GM23248 (cell line): Measurements from ENCODE around the gene TMEM207. TPM values are rescaled to one million over a fixed set of nuclear protein-coding genes. Genes with fewer than 3 reads are reported as not detected.

Experiments used
- DNase-seq: peaks from one replicate; pipeline ENCODE4 v3.0.0-alpha.2; 2015
- H2AFZ ChIP-seq: fragments of 200-600 bp; sonication (generic); 2 replicates; pipeline ENCODE4 v1.6.1; 2016; ENCODE audit warnings: antibody characterized with exemption
- H3F3A ChIP-seq: fragments of 200-600 bp; sonication (generic); 2 replicates; pipeline ENCODE4 v1.6.1; 2016; ENCODE audit warnings: mild to moderate bottlenecking, antibody characterized with exemption, mixed run types; ENCODE audit not compliant: insufficient read depth
- H3K27ac ChIP-seq: fragments of 200-600 bp; sonication (generic); 2 replicates; pipeline ENCODE4 v1.5.1; 2016; ENCODE audit warnings: mild to moderate bottlenecking
- H3K27me3 ChIP-seq: fragments of 200-600 bp; sonication (generic); replicated peaks from 2 replicates; pipeline ENCODE4 v1.6.1; 2016; ENCODE audit warnings: mild to moderate bottlenecking; ENCODE audit not compliant: insufficient read depth
- H3K36me3 ChIP-seq: fragments of 200-600 bp; sonication (generic); 2 replicates; pipeline ENCODE4 v1.6.1; 2016; ENCODE audit warnings: low read depth, mild to moderate bottlenecking
- H3K4me1 ChIP-seq: fragments of 200-600 bp; sonication (generic); 2 replicates; pipeline ENCODE4 v1.6.1; 2016; ENCODE audit warnings: mild to moderate bottlenecking; ENCODE audit not compliant: insufficient read depth
- H3K4me2 ChIP-seq: fragments of 200-600 bp; sonication (generic); one replicate; pipeline ENCODE4 v1.6.1; 2016; ENCODE audit warnings: mild to moderate bottlenecking; ENCODE audit not compliant: unreplicated experiment
- H3K4me3 ChIP-seq: fragments of 200-600 bp; sonication (generic); 2 replicates; pipeline ENCODE4 v1.5.1; 2016; ENCODE audit warnings: mild to moderate bottlenecking
- H3K79me2 ChIP-seq: fragments of 200-600 bp; sonication (generic); 2 replicates; pipeline ENCODE4 v1.6.1; 2016; ENCODE audit warnings: mild to moderate bottlenecking; ENCODE audit not compliant: insufficient read depth
- H3K9ac ChIP-seq: fragments of 200-600 bp; sonication (generic); 2 replicates; pipeline ENCODE4 v1.6.1; 2016; ENCODE audit warnings: mild to moderate bottlenecking
- H3K9me2 ChIP-seq: fragments of 200-600 bp; sonication (generic); 2 replicates; pipeline ENCODE4 v1.6.1; 2016; ENCODE audit warnings: mixed run types, mild to moderate bottlenecking, moderate library complexity; ENCODE audit not compliant: insufficient read depth
- H3K9me3 ChIP-seq: fragments of 200-600 bp; sonication (generic); one replicate; pipeline ENCODE4 v1.6.1; 2017; ENCODE audit warnings: low read depth
- H4K20me1 ChIP-seq: fragments of 200-600 bp; sonication (generic); 2 replicates; pipeline ENCODE4 v1.6.0; 2016; ENCODE audit not compliant: insufficient read depth
- EZH2 ChIP-seq: fragments of 200-600 bp; sonication (generic); IDR thresholded peaks from 2 replicates; pipeline ENCODE4 v1.6.1; 2018; ENCODE audit warnings: antibody characterized with exemption, mild to moderate bottlenecking; ENCODE audit not compliant: insufficient read depth, poor library complexity, severe bottlenecking
- EZH2phosphoT487 ChIP-seq: fragments of 200-600 bp; sonication (generic); IDR thresholded peaks from 2 replicates; pipeline ENCODE4 v1.6.1; 2018; ENCODE audit warnings: antibody characterized with exemption, moderate library complexity, mild to moderate bottlenecking, low read depth; ENCODE audit not compliant: insufficient read depth
- WGBS, 2 experiments: methylation state at CpG; one replicate each; pipeline ENCODE4 v1.1.6; 2015 to 2017; ENCODE audit warnings: low lambda C conversion rate in 2 of 2, low coverage in 1 of 2; ENCODE audit errors: missing lambda C conversion rate in 2 of 2; 5-methylcytosine and 5-hydroxymethylcytosine counted together
- in situ Hi-C: fragments of 300-500 bp; cut with MboI; formaldehyde crosslinking; loops from 2 replicates; pipeline ENCODE4 v1.15.0; 2020
- polyA plus RNA-seq: library from polyadenylated mRNA; unstranded; fragments of >200 nt; fragmentation: Nextera tagmentation; extraction: Ambion mirVana; gene quantifications from 2 replicates; pipeline ENCODE4 v1.2.1, GENCODE V29; 2016
- total RNA-seq: library from RNA; depleted of rRNA; stranded (reverse); fragments of >200 nt; shearing (Covaris generic); gene quantifications from 2 replicates; pipeline ENCODE4 v1.2.3, GENCODE V29; 2014

Gene TMEM207
- total and polyA plus RNA-seq, 2 experiments from 2014 or later = not detected

- Histone ChIP-seq H3K27ac (no peak overlapping the region), H3K4me1 (no peaks in the 10 kb centered on the region), H3K27me3 (no peaks in the 10 kb centered on the region)
These were observed 18.2 kb upstream of the TMEM207 start for GRCh38 chr3:190467922-190468321.

GRCh38 chr3:190458040-190458439 lies 8.3 kb upstream of the TMEM207 start:
- H3K36me3 ChIP-seq = no peaks in the 10 kb centered on the region
- no peaks in the 10 kb centered on the region for H3K9me3 ChIP-seq
- H3K9ac ChIP-seq = no peak overlapping the region
- DNase-seq = peak; percentile 12
- peak overlapping the region; percentile 52 for H2AFZ ChIP-seq
- no peaks in the 10 kb centered on the region for H3K27me3 ChIP-seq
- H3K4me3 ChIP-seq = no peak overlapping the region
- no peaks in the 10 kb centered on the region for H3K79me2 ChIP-seq
- no peak overlapping the region for H3K27ac ChIP-seq
- no peaks in the 10 kb centered on the region for H3K4me1 ChIP-seq
- WGBS, 2 experiments = 8 to 16% methylated on average over 2 of the region's 2 CpGs
- no peak for TF ChIP-seq EZH2
- TF ChIP-seq EZH2phosphoT487 = no peak
- H3K9me2 ChIP-seq = no peaks in the 10 kb centered on the region
- no peaks in the 10 kb centered on the region for H3F3A ChIP-seq
- in situ Hi-C loops = no loop called here
- no peaks in the 10 kb centered on the region for H4K20me1 ChIP-seq
- no peak overlapping the region for H3K4me2 ChIP-seq

More at GRCh38 chr3:190467922-190468321, 18.2 kb upstream of the TMEM207 start:
- in situ Hi-C loops = no loop called here
- no peaks in the 10 kb centered on the region for H3F3A ChIP-seq
- H3K9me2 ChIP-seq = no peaks in the 10 kb centered on the region
- H3K4me3 ChIP-seq = no peak overlapping the region
- no peaks in the 10 kb centered on the region for H4K20me1 ChIP-seq
- no peak overlapping the region for H3K4me2 ChIP-seq
- no peak overlapping the region for H3K9ac ChIP-seq
- DNase-seq = no peak
- H3K79me2 ChIP-seq = no peaks in the 10 kb centered on the region
- H3K9me3 ChIP-seq = no peaks in the 10 kb centered on the region
- no peak overlapping the region for H2AFZ ChIP-seq
- H3K36me3 ChIP-seq = no peaks in the 10 kb centered on the region
- TF ChIP-seq EZH2 (no peak), EZH2phosphoT487 (no peak)

- Histone ChIP-seq H3F3A (no peaks in the 10 kb centered on the region), H3K4me3 (no peak overlapping the region), H4K20me1 (no peaks in the 10 kb centered on the region), H3K9me2 (no peaks in the 10 kb centered on the region), H3K79me2 (no peaks in the 10 kb centered on the region), H3K9ac (no peak overlapping the region), H3K36me3 (no peaks in the 10 kb centered on the region), H3K4me1 (no peaks in the 10 kb centered on the region), H3K27ac (no peak overlapping the region), H3K4me2 (no peak overlapping the region), H3K9me3 (no peaks in the 10 kb centered on the region), H3K27me3 (no peaks in the 10 kb centered on the region), H2AFZ (no peak overlapping the region; the same call in 1 of the 2 replicates)
- in situ Hi-C loops = no loop called here
- WGBS, 2 experiments = 100% methylated on average over 1 of the region's 1 CpG
- TF ChIP-seq EZH2 (no peak), EZH2phosphoT487 (no peak)
- no peak for DNase-seq
These were observed 7.1 kb upstream of the TMEM207 start for GRCh38 chr3:190456770-190457169.

GRCh38 chr3:190455828-190456227 lies 6.1 kb upstream of the TMEM207 start:
- DNase-seq = no peak
- H3K9ac ChIP-seq = no peak overlapping the region
- no peaks in the 10 kb centered on the region for H3K27me3 ChIP-seq
- H3F3A ChIP-seq = no peaks in the 10 kb centered on the region
- H3K4me1 ChIP-seq = no peaks in the 10 kb centered on the region
- no peaks in the 10 kb centered on the region for H3K79me2 ChIP-seq
- no peaks in the 10 kb centered on the region for H3K9me2 ChIP-seq
- H3K4me2 ChIP-seq = no peak overlapping the region
- no peak overlapping the region for H3K27ac ChIP-seq
- H4K20me1 ChIP-seq = no peaks in the 10 kb centered on the region
- in situ Hi-C loops = no loop called here
- TF ChIP-seq EZH2phosphoT487 = no peak
- TF ChIP-seq EZH2 = no peak
- no peak overlapping the region for H2AFZ ChIP-seq
- H3K9me3 ChIP-seq = no peaks in the 10 kb centered on the region
- H3K36me3 ChIP-seq = no peaks in the 10 kb centered on the region
- no peak overlapping the region for H3K4me3 ChIP-seq
- WGBS, 2 experiments = 94 to 97% methylated on average over 2 of the region's 2 CpGs

- Histone ChIP-seq H3K9me3 (no peaks in the 10 kb centered on the region), H4K20me1 (no peaks in the 10 kb centered on the region), H3F3A (no peaks in the 10 kb centered on the region), H3K4me3 (no peak overlapping the region), H3K36me3 (no peaks in the 10 kb centered on the region), H3K4me2 (no peak overlapping the region), H3K9ac (no peak overlapping the region), H3K4me1 (peaks cover 13% of the 10 kb centered on the region; the same call in 1 of the 2 replicates), H2AFZ (no peak overlapping the region), H3K79me2 (no peaks in the 10 kb centered on the region), H3K9me2 (no peaks in the 10 kb centered on the region), H3K27me3 (no peaks in the 10 kb centered on the region), H3K27ac (no peak overlapping the region)
- TF ChIP-seq EZH2 (no peak), EZH2phosphoT487 (no peak)
- WGBS, 2 experiments = 55 to 58% methylated on average over 2 of the region's 2 CpGs
- in situ Hi-C loops = loop anchor here (25.0 kb wide), 1 partner anchor 486 kb away; no protein-coding TSS in a partner anchor
- no peak for DNase-seq
These were observed 1.4 kb downstream of the TMEM207 start for GRCh38 chr3:190448256-190448655.
